NT2/D1 (cell line): ENCODE data around the gene CHN2.

ENCODE experiments used
- SUZ12 ChIP-seq: IDR thresholded peaks from 2 replicates; pipeline ENCODE4 v1.6.1; 2011; ENCODE audit not compliant: insufficient read length, insufficient read depth; ENCODE audit errors: extremely low read depth
- YY1 ChIP-seq: IDR thresholded peaks from 2 replicates; pipeline ENCODE4 v1.6.1; 2011; ENCODE audit not compliant: insufficient read length, insufficient read depth
- ZNF274 ChIP-seq: IDR thresholded peaks from 2 replicates; pipeline ENCODE4 v1.6.1; 2011; ENCODE audit warnings: mild to moderate bottlenecking, low read depth, low read length

GRCh38 chr7:29234438-29234837 is 39.9 kb downstream of the CHN2 start:
- no peak for TF ChIP-seq ZNF274
- TF ChIP-seq YY1: no peak
- no peak for TF ChIP-seq SUZ12
